D721Med (cell line): Measurements from ENCODE around the gene BCR.

Source experiments
- DNase-seq: peaks from one replicate; pipeline ENCODE4 v3.0.0; 2011; ENCODE audit warnings: low spot score; ENCODE audit not compliant: insufficient read length
- FAIRE-seq: peaks from 2 replicates; lab custom pipeline; 2011; peaks lifted over from hg19 to GRCh38; lab: Jason Lieb, UNC
- CTCF ChIP-seq: IDR thresholded peaks from 2 replicates; pipeline ENCODE4 v1.5.1; 2012; ENCODE audit warnings: mild to moderate bottlenecking, control low read depth; ENCODE audit not compliant: insufficient read depth; ENCODE audit errors: missing control alignments

The BCR gene

GRCh38 chr22:23269441-23270211 is 89.3 kb downstream of the BCR start:
- FAIRE-seq (no peak), DNase-seq (no peak)
- no peak for TF ChIP-seq CTCF

- FAIRE-seq (no peak), DNase-seq (no peak)
- no peak for TF ChIP-seq CTCF
Observed at GRCh38 chr22:23270212-23270733, 90.0 kb downstream of the BCR start.

- TF ChIP-seq CTCF, result no peak
- FAIRE-seq (no peak), DNase-seq (no peak)
Observed at GRCh38 chr22:23270798-23271596, 90.7 kb downstream of the BCR start.

GRCh38 chr22:23271597-23271908 is 91.2 kb downstream of the BCR start:
- no peak for DNase-seq
- TF ChIP-seq CTCF, result no peak
- no peak for FAIRE-seq

GRCh38 chr22:23272371-23272770 is 92.1 kb downstream of the BCR start:
- FAIRE-seq, result no peak
- no peak for TF ChIP-seq CTCF
- no peak for DNase-seq

- no peak for TF ChIP-seq CTCF
- DNase-seq (no peak), FAIRE-seq (no peak)
Observed at GRCh38 chr22:23272834-23273233, 92.5 kb downstream of the BCR start.
